Esophagus squamous epithelium (tissue), 4 donors: ENCODE data around the gene ACTN4.

ENCODE experiments used
- CTCF ChIP-seq, 6 experiments: fragments of 450-650 bp in 4 of 6; fragments of 200-600 bp in 2 of 6; sonication (generic) in 2 of 6; IDR thresholded peaks; one replicate each; pipeline ENCODE4 v1.5.1; 2016 to 2019; ENCODE audit warnings: antibody characterized with exemption in 6 of 6, mild to moderate bottlenecking in 4 of 6, moderate library complexity in 4 of 6
- POLR2A ChIP-seq, 4 donors: fragments of 450-650 bp; IDR thresholded peaks; one replicate each; pipeline ENCODE4 v1.6.1; 2017; ENCODE audit warnings: antibody characterized with exemption in 4 of 4, mild to moderate bottlenecking in 4 of 4, moderate library complexity in 3 of 4

- TF ChIP-seq POLR2A (IDR thresholded peaks at IDR 0.05), result no peak
- TF ChIP-seq CTCF (IDR thresholded peaks at IDR 0.05), result no peak
Observed at GRCh38 chr19:38635483-38636399, 11.7 kb upstream of the ACTN4 start.
